ENCODE data around the gene LYPD1. TPM values are rescaled to one million over a fixed set of nuclear protein-coding genes. Genes with fewer than 3 reads are reported as not detected.

LYPD1 gene
- total RNA-seq, 1 donor from 2014 or later, result 17.4 TPM

- Mint-ChIP-seq H3K27me3 (ENCODE audit: low read depth) (peaks cover 7% of the 10 kb centered on the region), H3K4me1 (peaks cover 10% of the 10 kb centered on the region), H3K4me3 (no peak overlapping the region), H3K27ac (ENCODE audit: unreplicated experiment) (no peak overlapping the region), H3K9me3 (no peaks in the 10 kb centered on the region), H3K36me3 (ENCODE audit: low read depth) (no peaks in the 10 kb centered on the region)
- DNase-seq (ENCODE audit: low read depth, low spot score), result no peak
- TF ChIP-seq, protein P1, sequence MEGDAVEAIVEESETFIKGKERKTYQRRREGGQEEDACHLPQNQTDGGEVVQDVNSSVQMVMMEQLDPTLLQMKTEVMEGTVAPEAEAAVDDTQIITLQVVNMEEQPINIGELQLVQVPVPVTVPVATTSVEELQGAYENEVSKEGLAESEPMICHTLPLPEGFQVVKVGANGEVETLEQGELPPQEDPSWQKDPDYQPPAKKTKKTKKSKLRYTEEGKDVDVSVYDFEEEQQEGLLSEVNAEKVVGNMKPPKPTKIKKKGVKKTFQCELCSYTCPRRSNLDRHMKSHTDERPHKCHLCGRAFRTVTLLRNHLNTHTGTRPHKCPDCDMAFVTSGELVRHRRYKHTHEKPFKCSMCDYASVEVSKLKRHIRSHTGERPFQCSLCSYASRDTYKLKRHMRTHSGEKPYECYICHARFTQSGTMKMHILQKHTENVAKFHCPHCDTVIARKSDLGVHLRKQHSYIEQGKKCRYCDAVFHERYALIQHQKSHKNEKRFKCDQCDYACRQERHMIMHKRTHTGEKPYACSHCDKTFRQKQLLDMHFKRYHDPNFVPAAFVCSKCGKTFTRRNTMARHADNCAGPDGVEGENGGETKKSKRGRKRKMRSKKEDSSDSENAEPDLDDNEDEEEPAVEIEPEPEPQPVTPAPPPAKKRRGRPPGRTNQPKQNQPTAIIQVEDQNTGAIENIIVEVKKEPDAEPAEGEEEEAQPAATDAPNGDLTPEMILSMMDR (conservative IDR thresholded peaks at IDR 0.05), result no peak
Observed at GRCh38 chr2:132607426-132608090, 62.4 kb downstream of the LYPD1 start.

DNA sequence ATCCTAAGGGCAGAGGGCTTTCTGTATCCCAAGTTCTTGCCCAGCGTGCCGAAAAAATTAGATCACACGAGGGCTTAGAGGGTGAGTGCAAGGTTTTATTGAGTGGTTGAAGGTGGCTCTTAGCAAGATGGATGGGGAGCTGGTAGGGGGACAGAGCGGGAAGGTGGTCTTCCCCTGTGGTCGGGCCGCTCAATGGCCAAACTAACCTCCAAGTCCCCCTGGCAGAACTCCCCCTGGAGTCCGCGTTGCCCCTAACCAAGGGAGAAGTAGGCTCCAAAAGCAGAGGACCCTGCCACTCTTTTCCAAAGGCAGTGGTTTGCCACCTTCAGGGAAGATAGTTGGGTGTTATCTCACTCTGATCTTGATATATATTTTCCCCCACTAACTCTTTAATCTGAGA lies 63.4 kb downstream of the LYPD1 start:
- Mint-ChIP-seq H3K27ac (ENCODE audit: unreplicated experiment) (no peak overlapping the region), H3K27me3 (ENCODE audit: low read depth) (peaks cover 7% of the 10 kb centered on the region)
- TF ChIP-seq, protein P1 (conservative IDR thresholded peaks at IDR 0.05), result no peak

GRCh38 chr2:132605236-132606180 lies 64.5 kb downstream of the LYPD1 start:
- DNase-seq (ENCODE audit: low read depth, low spot score), result no peak
- H3K36me3 Mint-ChIP-seq (ENCODE audit: low read depth), result no peaks in the 10 kb centered on the region
- TF ChIP-seq, protein P1 (conservative IDR thresholded peaks at IDR 0.05), result no peak
- H3K4me3 Mint-ChIP-seq, result no peak overlapping the region
- peaks cover 10% of the 10 kb centered on the region for H3K4me1 Mint-ChIP-seq
- H3K27ac Mint-ChIP-seq (ENCODE audit: unreplicated experiment), result no peak overlapping the region
- H3K27me3 Mint-ChIP-seq (ENCODE audit: low read depth), result peaks cover 9% of the 10 kb centered on the region
- no peaks in the 10 kb centered on the region for H3K9me3 Mint-ChIP-seq

More for the DNA sequence above, 63.4 kb downstream of the LYPD1 start:
- no peak for DNase-seq (ENCODE audit: low read depth, low spot score)
- no peaks in the 10 kb centered on the region for H3K9me3 Mint-ChIP-seq
- H3K4me1 Mint-ChIP-seq, result peaks cover 10% of the 10 kb centered on the region
- H3K4me3 Mint-ChIP-seq, result no peak overlapping the region
- no peaks in the 10 kb centered on the region for H3K36me3 Mint-ChIP-seq (ENCODE audit: low read depth)

- TF ChIP-seq, protein P1 (conservative IDR thresholded peaks at IDR 0.05), result no peak
Observed at GRCh38 chr2:132604561-132604960, 65.4 kb downstream of the LYPD1 start.

GRCh38 chr2:132599556-132599955 lies 70.4 kb downstream of the LYPD1 start:
- Mint-ChIP-seq H3K4me3 (no peak overlapping the region), H3K4me1 (no peaks in the 10 kb centered on the region), H3K27me3 (ENCODE audit: low read depth) (peaks cover 5% of the 10 kb centered on the region), H3K27ac (ENCODE audit: unreplicated experiment) (no peak overlapping the region), H3K9me3 (no peaks in the 10 kb centered on the region), H3K36me3 (ENCODE audit: low read depth) (no peaks in the 10 kb centered on the region)
- TF ChIP-seq, protein P1 (conservative IDR thresholded peaks at IDR 0.05), result no peak
- DNase-seq (ENCODE audit: low read depth, low spot score), result no peak

More at GRCh38 chr2:132604561-132604960, 65.4 kb downstream of the LYPD1 start:
- peaks cover 5% of the 10 kb centered on the region for H3K4me1 Mint-ChIP-seq
- no peak for DNase-seq (ENCODE audit: low read depth, low spot score)
- no peaks in the 10 kb centered on the region for H3K36me3 Mint-ChIP-seq (ENCODE audit: low read depth)
- no peak overlapping the region for H3K4me3 Mint-ChIP-seq
- H3K27me3 Mint-ChIP-seq (ENCODE audit: low read depth), result peaks cover 9% of the 10 kb centered on the region
- no peaks in the 10 kb centered on the region for H3K9me3 Mint-ChIP-seq
- no peak overlapping the region for H3K27ac Mint-ChIP-seq (ENCODE audit: unreplicated experiment)
